ENCODE data around the gene DNAJC6.

Gene DNAJC6

GRCh38 chr1:65399003-65399402, 89.7 kb downstream of the DNAJC6 start:
- in situ Hi-C loops (cut with HindIII; ENCODE audit: low sequenced_read_pairs) = no loop called here

- in situ Hi-C loops (cut with HindIII; ENCODE audit: low sequenced_read_pairs) = no loop called here
Measured at GRCh38 chr1:65401612-65402011, 92.3 kb downstream of the DNAJC6 start.

- in situ Hi-C loops (cut with HindIII; ENCODE audit: low sequenced_read_pairs) = no loop called here
Measured at GRCh38 chr1:65404941-65405340, 95.6 kb downstream of the DNAJC6 start.

GRCh38 chr1:65407877-65408276, 98.5 kb downstream of the DNAJC6 start:
- in situ Hi-C loops (cut with HindIII; ENCODE audit: low sequenced_read_pairs) = no loop called here

- in situ Hi-C loops (cut with HindIII; ENCODE audit: low sequenced_read_pairs) = no loop called here
Measured at GRCh38 chr1:65409314-65409713, 100.0 kb downstream of the DNAJC6 start.

GRCh38 chr1:65409816-65410326, 100.5 kb downstream of the DNAJC6 start:
- in situ Hi-C loops (cut with HindIII; ENCODE audit: low sequenced_read_pairs) = no loop called here

GRCh38 chr1:65412256-65412983, 103.1 kb downstream of the DNAJC6 start:
- in situ Hi-C loops (cut with HindIII; ENCODE audit: low sequenced_read_pairs) = no loop called here

GRCh38 chr1:65412984-65413375, 103.6 kb downstream of the DNAJC6 start:
- in situ Hi-C loops (cut with HindIII; ENCODE audit: low sequenced_read_pairs) = no loop called here

- in situ Hi-C loops (cut with HindIII; ENCODE audit: low sequenced_read_pairs) = no loop called here
Measured at GRCh38 chr1:65414538-65414937, 105.2 kb downstream of the DNAJC6 start.

- in situ Hi-C loops (cut with HindIII; ENCODE audit: low sequenced_read_pairs) = no loop called here
Measured at GRCh38 chr1:65416767-65417166, 107.4 kb downstream of the DNAJC6 start.

GRCh38 chr1:65417729-65418128, 108.4 kb downstream of the DNAJC6 start:
- in situ Hi-C loops (cut with HindIII; ENCODE audit: low sequenced_read_pairs) = no loop called here

- in situ Hi-C loops (cut with HindIII; ENCODE audit: low sequenced_read_pairs) = no loop called here
Measured at GRCh38 chr1:65418522-65419185, 109.3 kb downstream of the DNAJC6 start.

- in situ Hi-C loops (cut with HindIII; ENCODE audit: low sequenced_read_pairs) = no loop called here
Measured at GRCh38 chr1:65419681-65420589, 110.6 kb downstream of the DNAJC6 start.

GRCh38 chr1:65420590-65421350, 111.4 kb downstream of the DNAJC6 start, which contains the start of the genes LEPR and LEPROT:
TSS of gene LEPR (plus strand) at chr1:65420668. CDS start at chr1:65565566, 144,898 bp downstream.
TSS of gene LEPROT (plus strand) at chr1:65420668. CDS start at chr1:65420725, 57 bp downstream.
- in situ Hi-C loops (cut with HindIII; ENCODE audit: low sequenced_read_pairs) = no loop called here

GRCh38 chr1:65421351-65422025, 112.1 kb downstream of the DNAJC6 start:
- in situ Hi-C loops (cut with HindIII; ENCODE audit: low sequenced_read_pairs) = no loop called here

- in situ Hi-C loops (cut with HindIII; ENCODE audit: low sequenced_read_pairs) = no loop called here
Measured at GRCh38 chr1:65422241-65423203, 113.2 kb downstream of the DNAJC6 start.

GRCh38 chr1:65423884-65424572, 114.7 kb downstream of the DNAJC6 start:
- in situ Hi-C loops (cut with HindIII; ENCODE audit: low sequenced_read_pairs) = no loop called here

- in situ Hi-C loops (cut with HindIII; ENCODE audit: low sequenced_read_pairs) = no loop called here
Measured at GRCh38 chr1:65424573-65424889, 115.2 kb downstream of the DNAJC6 start.
